CD4-positive, alpha-beta T cell (primary cell): Measurements from ENCODE around the gene NOXA1. TPM values are rescaled to one million over a fixed set of nuclear protein-coding genes. Genes with fewer than 3 reads are reported as not detected.
"Not testable (repeated sequence)": the region's sequence is repeated elsewhere in the genome, so short reads cannot be mapped to it uniquely, and the experiment has no call there.

Experiments used
- ATAC-seq: fragments of 200-7000 bp; cut with Tn5 transposase; one replicate; pipeline ENCODE4 v1.10.0; 2022; ENCODE audit warnings: mild to moderate bottlenecking; ENCODE audit not compliant: poor library complexity
- CTCF ChIA-PET: fragments of 350-600 bp; sonication (Branson Sonifier 250); formaldehyde crosslinking; loops from one replicate; lab custom pipeline; 2021; ENCODE audit warnings: antibody characterized with exemption, inconsistent platforms; lab: Charles Lee
- POLR2A ChIA-PET: fragments of 350-600 bp; sonication (Branson Sonifier 250); formaldehyde crosslinking; loops from one replicate; lab custom pipeline; 2021; ENCODE audit warnings: antibody characterized with exemption, inconsistent platforms; lab: Charles Lee
- DNase-seq, 14 experiments: peaks; one replicate each; pipeline ENCODE4 v3.0.0-alpha.2; 2013 to 2020; ENCODE audit warnings: mixed read lengths in 2 of 14
- H3K27ac ChIP-seq, 2 donors: one replicate each; pipeline versions ENCODE4 v1.5.1 to v1.7.0; 2013; ENCODE audit warnings: low read length in 2 of 2, low read depth in 1 of 2, mild to moderate bottlenecking in 1 of 2
- H3K27me3 ChIP-seq, 2 experiments: 1 replicate in 1 of 2; 2 replicates in 1 of 2; pipeline versions ENCODE4 v1.6.1 to v1.7.0; 2013; ENCODE audit warnings: low read length in 2 of 2, control low read depth in 1 of 2, mild to moderate bottlenecking in 1 of 2, moderate library complexity in 1 of 2; ENCODE audit not compliant: insufficient read depth in 2 of 2, control insufficient read depth in 1 of 2
- H3K36me3 ChIP-seq: one replicate; pipeline ENCODE4 v1.6.1; 2013; ENCODE audit warnings: low read length, control low read depth; ENCODE audit not compliant: insufficient read depth
- H3K4me1 ChIP-seq: one replicate; pipeline ENCODE4 v1.6.1; 2013; ENCODE audit warnings: low read length, control low read depth; ENCODE audit not compliant: insufficient read depth
- H3K4me3 ChIP-seq: one replicate; pipeline ENCODE4 v1.5.1; 2013; ENCODE audit warnings: mild to moderate bottlenecking, low read length, moderate library complexity
- H3K9me3 ChIP-seq, 2 experiments: 1 replicate in 1 of 2; 2 replicates in 1 of 2; pipeline versions ENCODE4 v1.6.1 to v1.7.0; 2013; ENCODE audit warnings: low read length in 2 of 2, mild to moderate bottlenecking in 2 of 2, control low read depth in 1 of 2, moderate library complexity in 1 of 2; ENCODE audit not compliant: control insufficient read depth in 1 of 2, insufficient read depth in 1 of 2
- H3K27ac Mint-ChIP-seq: one replicate; pipeline ENCODE4 v1.8.0; 2020; ENCODE audit warnings: mixed read lengths
- H3K27me3 Mint-ChIP-seq: one replicate; pipeline ENCODE4 v1.8.0; 2021; ENCODE audit warnings: mixed read lengths
- H3K36me3 Mint-ChIP-seq: one replicate; pipeline ENCODE4 v1.8.0; 2021; ENCODE audit warnings: low read depth, mixed read lengths
- H3K4me1 Mint-ChIP-seq: one replicate; pipeline ENCODE4 v1.8.0; 2021; ENCODE audit warnings: low read depth, mixed read lengths
- H3K4me3 Mint-ChIP-seq: one replicate; pipeline ENCODE4 v1.8.0; 2020; ENCODE audit warnings: mild to moderate bottlenecking, mixed read lengths
- H3K9me3 Mint-ChIP-seq: one replicate; pipeline ENCODE4 v1.8.0; 2020; ENCODE audit warnings: mixed read lengths
- CTCF ChIP-seq: fragments of 200-600 bp; IDR thresholded peaks from one replicate; pipeline ENCODE4 v1.8.0; 2022; ENCODE audit warnings: antibody characterized with exemption, mild to moderate bottlenecking
- intact Hi-C, 2 experiments: fragments of 100-400 bp; cut with DNase I in 1 of 2; cut with micrococcal nuclease in 1 of 2; formaldehyde crosslinking; loops; one replicate each; pipeline versions ENCODE4 v1.15.1 to v1.9.0; 2023 to 2025; cut with DNase I, micrococcal nuclease
- total RNA-seq, 174 experiments: library from RNA in 2 of 174; stranded (reverse) in 2 of 174; gene quantifications; one replicate each; pipeline ENCODE4 v1.2.3 and lab custom pipeline; 2021 to 2026

NOXA1 gene
- total RNA-seq, 2 experiments from 2014 or later: 6.7 to 7.7 TPM

GRCh38 chr9:137408651-137409405, 14.4 kb upstream of the NOXA1 start:
- H3K36me3 ChIP-seq: no peaks in the 10 kb centered on the region

GRCh38 chr9:137409515-137409914, 13.7 kb upstream of the NOXA1 start:
- H3K4me3 Mint-ChIP-seq: no peak overlapping the region
- POLR2A ChIA-PET: interaction anchor here (2.1 kb wide), 1 partner anchor 13 kb away, joined by 8 read pairs; the partner anchor contains the start of genes EXD3 and NOXA1

More at GRCh38 chr9:137408651-137409405, 14.4 kb upstream of the NOXA1 start:
- Histone ChIP-seq H3K27me3 (peaks cover 0 to 10% of the 10 kb centered on the region in 2 experiments), H3K27ac (no peak overlapping the region), H3K9me3 (no peaks in the 10 kb centered on the region), H3K4me1 (peaks cover 30% of the 10 kb centered on the region), H3K4me3 (no peak overlapping the region)
- no peak for ATAC-seq
- H3K4me1 Mint-ChIP-seq: no peaks in the 10 kb centered on the region
- H3K4me3 Mint-ChIP-seq: no peak overlapping the region
- no peaks in the 10 kb centered on the region for H3K9me3 Mint-ChIP-seq
- DNase-seq: no peak
- CTCF ChIA-PET: interaction anchor here (1.0 to 2.0 kb wide), 2 partner anchors 14 to 107 kb away, joined by 3 to 5 read pairs; partner anchors contain the start of genes EXD3, NOXA1 and NRARP
- no peak for TF ChIP-seq CTCF
- POLR2A ChIA-PET: interaction anchor here (1.2 to 2.1 kb wide), 2 partner anchors 14 to 107 kb away, joined by 4 to 8 read pairs; partner anchors contain the start of genes EXD3, NOXA1 and NRARP
- H3K27me3 Mint-ChIP-seq: peaks cover 5% of the 10 kb centered on the region
- H3K36me3 Mint-ChIP-seq: no peaks in the 10 kb centered on the region
- intact Hi-C loops: loop anchor here in 1 of 2 experiments (5.0 kb wide), 1 partner anchor 417 kb away; the partner anchor contains the start of gene PAXX
- no peak overlapping the region for H3K27ac Mint-ChIP-seq

GRCh38 chr9:137410236-137410890, 12.8 kb upstream of the NOXA1 start:
- POLR2A ChIA-PET: interaction anchor here (0.9 to 2.1 kb wide), 3 partner anchors 12 to 23 kb away, joined by 3 to 8 read pairs (median 3); partner anchors contain the start of genes EXD3 and NOXA1
- ATAC-seq, H3K27me3 Mint-ChIP-seq, H3K27ac ChIP-seq, H3K27me3 ChIP-seq, H3K36me3 ChIP-seq, H3K27ac Mint-ChIP-seq, H3K9me3 Mint-ChIP-seq, intact Hi-C loops, H3K9me3 ChIP-seq, H3K4me3 Mint-ChIP-seq, H3K4me3 ChIP-seq, DNase-seq, H3K4me1 Mint-ChIP-seq, CTCF ChIA-PET, H3K36me3 Mint-ChIP-seq: not testable (repeated sequence)
- peaks cover 30% of the 10 kb centered on the region for H3K4me1 ChIP-seq

More at GRCh38 chr9:137409515-137409914, 13.7 kb upstream of the NOXA1 start:
- intact Hi-C loops: loop anchor here in 1 of 2 experiments (5.0 kb wide), 1 partner anchor 417 kb away; the partner anchor contains the start of gene PAXX
- Mint-ChIP-seq H3K9me3 (no peaks in the 10 kb centered on the region), H3K36me3 (no peaks in the 10 kb centered on the region), H3K27ac (no peak overlapping the region), H3K4me1 (peaks cover 5% of the 10 kb centered on the region), H3K27me3 (peaks cover 5% of the 10 kb centered on the region)
- Histone ChIP-seq H3K4me3 (no peak overlapping the region), H3K4me1 (peaks cover 30% of the 10 kb centered on the region), H3K9me3 (no peaks in the 10 kb centered on the region), H3K27ac (no peak overlapping the region), H3K36me3 (no peaks in the 10 kb centered on the region), H3K27me3 (peaks cover 0 to 10% of the 10 kb centered on the region in 2 experiments)
- TF ChIP-seq CTCF: no peak
- DNase-seq: no peak
- CTCF ChIA-PET: interaction anchor here (2.0 kb wide), 1 partner anchor 108 kb away, joined by 5 read pairs; the partner anchor contains the start of gene NRARP
- ATAC-seq: no peak
